ELR (cell line): ENCODE data around the gene CLPSL1.
"Not testable (repeated sequence)": the region's sequence is repeated elsewhere in the genome, so short reads cannot be mapped to it uniquely, and the experiment has no call there.

Experiments
- DNase-seq: peaks from one replicate; pipeline ENCODE4 v3.0.0-alpha.2; 2015; ENCODE audit warnings: low read depth

The CLPSL1 gene

GRCh38 chr6:35780719-35781118 is at the start of gene CLPSL1:
Gene CLPSL1, plus strand, starts transcription at chr6:35781019. Its CDS starts 92 bp downstream, at chr6:35781111.
- no peak for DNase-seq

- peak; percentile 90 for DNase-seq
Observed at GRCh38 chr6:35731414-35731735, 49.4 kb upstream of the CLPSL1 start.

- peak; percentile 86 for DNase-seq
Observed at GRCh38 chr6:35731736-35732532, 48.9 kb upstream of the CLPSL1 start.

GRCh38 chr6:35733633-35734032 is 47.2 kb upstream of the CLPSL1 start:
- DNase-seq: no peak

GRCh38 chr6:35734319-35734718 is 46.5 kb upstream of the CLPSL1 start:
- not testable (repeated sequence) for DNase-seq

- no peak for DNase-seq
Observed at GRCh38 chr6:35735452-35735851, 45.4 kb upstream of the CLPSL1 start.

- DNase-seq: peak; percentile 71
Observed at GRCh38 chr6:35736253-35736894, 44.4 kb upstream of the CLPSL1 start.

- DNase-seq: no peak
Observed at GRCh38 chr6:35736982-35737412, 43.8 kb upstream of the CLPSL1 start, which contains the start of gene ARMC12. Gene ARMC12, plus strand, starts transcription at chr6:35737032. Its CDS starts 77 bp downstream, at chr6:35737109.

- peak; percentile 86 for DNase-seq
Observed at GRCh38 chr6:35737413-35738211, 43.2 kb upstream of the CLPSL1 start.

- no peak for DNase-seq
Observed at GRCh38 chr6:35739645-35740524, 40.9 kb upstream of the CLPSL1 start.

GRCh38 chr6:35742842-35743241 is 38.0 kb upstream of the CLPSL1 start:
- DNase-seq: no peak

GRCh38 chr6:35745509-35745908 is 35.3 kb upstream of the CLPSL1 start:
- no peak for DNase-seq

- no peak for DNase-seq
Observed at GRCh38 chr6:35746516-35746915, 34.3 kb upstream of the CLPSL1 start.

GRCh38 chr6:35747877-35748276 is 32.9 kb upstream of the CLPSL1 start:
- DNase-seq: no peak

GRCh38 chr6:35750557-35750956 is 30.3 kb upstream of the CLPSL1 start:
- no peak for DNase-seq

GRCh38 chr6:35751594-35751993 is 29.2 kb upstream of the CLPSL1 start:
- DNase-seq: no peak

- DNase-seq: no peak
Observed at GRCh38 chr6:35752330-35752729, 28.5 kb upstream of the CLPSL1 start.

GRCh38 chr6:35754452-35755277 is 26.2 kb upstream of the CLPSL1 start:
- peak; percentile 41 for DNase-seq

- no peak for DNase-seq
Observed at GRCh38 chr6:35755278-35755924, 25.4 kb upstream of the CLPSL1 start.

- peak; percentile 53 for DNase-seq
Observed at GRCh38 chr6:35757456-35758123, 23.2 kb upstream of the CLPSL1 start.
